Stomach (tissue), 4 donors: ENCODE results near the gene NLGN1.

Experiments
- CTCF ChIP-seq, 7 experiments: fragments of 450-650 bp in 4 of 7; fragments of 200-600 bp in 3 of 7; sonication (generic) in 3 of 7; IDR thresholded peaks; one replicate each; pipeline ENCODE4 v1.5.1; 2016 to 2019; ENCODE audit warnings: antibody characterized with exemption in 7 of 7, control low read depth in 2 of 7, mild to moderate bottlenecking in 1 of 7
- EP300 ChIP-seq: sonication (generic); formaldehyde crosslinking; IDR thresholded peaks from one replicate; pipeline ENCODE4 v1.6.1; 2017; ENCODE audit warnings: antibody characterized with exemption
- POLR2A ChIP-seq, 4 donors: fragments of 450-650 bp; IDR thresholded peaks; one replicate each; pipeline ENCODE4 v1.6.1; 2016; ENCODE audit warnings: antibody characterized with exemption in 4 of 4, control low read depth in 2 of 4, mild to moderate bottlenecking in 1 of 4, moderate library complexity in 1 of 4
- POLR2AphosphoS5 ChIP-seq, 3 donors: sonication (generic); formaldehyde crosslinking; IDR thresholded peaks; one replicate each; pipeline ENCODE4 v1.6.1; 2016; ENCODE audit warnings: antibody characterized with exemption in 3 of 3

GRCh38 chr3:173644086-173645082 is 246.8 kb downstream of the NLGN1 start:
- no peak for TF ChIP-seq POLR2AphosphoS5 (IDR thresholded peaks at IDR 0.05)
- TF ChIP-seq CTCF (IDR thresholded peaks at IDR 0.05), result no peak
- no peak for TF ChIP-seq EP300
- no peak for TF ChIP-seq POLR2A (IDR thresholded peaks at IDR 0.05)
